Panc1 (cell line): Measurements from ENCODE around the gene WLS. TPM values are rescaled to one million over a fixed set of nuclear protein-coding genes. Genes with fewer than 3 reads are reported as not detected.

ENCODE experiments used
- ATAC-seq: fragments of 200-7000 bp; cut with Tn5 transposase; 2 replicates; pipeline ENCODE4 v1.9.1; 2020; ENCODE audit warnings: mild to moderate bottlenecking, moderate library complexity
- BruUV-seq: library from RNA; stranded (reverse); fragments of 400-500 nt; replicated peaks from 2 replicates; lab custom pipeline; 2021; lab: Mats Ljungman, UMichigan
- CTCF ChIA-PET: fragments of 300-600 bp; sonication (Branson Sonifier 250); formaldehyde crosslinking; loops from one replicate; lab custom pipeline; 2022; ENCODE audit warnings: antibody characterized with exemption; lab: Charles Lee
- POLR2A ChIA-PET: fragments of 300-600 bp; sonication (Branson Sonifier 250); formaldehyde crosslinking; loops from one replicate; lab custom pipeline; 2022; ENCODE audit warnings: antibody characterized with exemption; lab: Charles Lee
- DNase-seq: peaks from one replicate; pipeline ENCODE4 v3.0.0-alpha.2; 2010; ENCODE audit warnings: low read depth, low spot score
- H3K27ac ChIP-seq: 2 replicates; pipeline ENCODE4 v1.5.1; 2011; ENCODE audit warnings: mild to moderate bottlenecking, low read length, inconsistent platforms
- H3K27me3 ChIP-seq: fragments of 200-500 bp; sonication (Bioruptor generic); 2 replicates; pipeline ENCODE4 v1.6.0; 2014; ENCODE audit warnings: low read length, inconsistent platforms; ENCODE audit not compliant: control insufficient read depth, insufficient read depth
- H3K36me3 ChIP-seq: fragments of 200-500 bp; sonication (Bioruptor generic); 2 replicates; pipeline ENCODE4 v1.5.1; 2014; ENCODE audit warnings: inconsistent platforms, mild to moderate bottlenecking, low read length, moderate library complexity; ENCODE audit not compliant: control insufficient read depth, insufficient read depth
- H3K4me1 ChIP-seq: 2 replicates; pipeline ENCODE4 v1.5.1; 2011; ENCODE audit warnings: inconsistent platforms, mild to moderate bottlenecking, low read length, moderate library complexity; ENCODE audit not compliant: control insufficient read depth, insufficient read depth
- H3K4me3 ChIP-seq, 2 experiments: 2 replicates each; pipeline ENCODE4 v1.5.1; 2011 to 2012; ENCODE audit warnings: low read depth in 2 of 2, low read length in 2 of 2, mild to moderate bottlenecking in 2 of 2, inconsistent platforms in 1 of 2, moderate library complexity in 1 of 2
- H3K9me3 ChIP-seq: fragments of 200-500 bp; sonication (Bioruptor generic); 2 replicates; pipeline ENCODE4 v1.5.1; 2014; ENCODE audit warnings: low read depth, mild to moderate bottlenecking, inconsistent platforms, low read length, moderate library complexity; ENCODE audit not compliant: control insufficient read depth, insufficient read depth
- POLR2AphosphoS5 ChIP-seq: IDR thresholded peaks from 2 replicates; pipeline ENCODE4 v1.6.1; 2012; ENCODE audit warnings: mild to moderate bottlenecking, low read depth, low read length, moderate library complexity
- SIN3A ChIP-seq: IDR thresholded peaks from 2 replicates; pipeline ENCODE4 v1.6.1; 2012; ENCODE audit warnings: low read depth, mild to moderate bottlenecking, low read length, moderate library complexity, borderline replicate concordance; ENCODE audit not compliant: insufficient read depth
- TCF7L2 ChIP-seq: IDR thresholded peaks from 2 replicates; pipeline ENCODE4 v1.6.1; 2011; ENCODE audit warnings: mild to moderate bottlenecking, low read depth, low read length, inconsistent platforms
- in situ Hi-C: cut with HindIII; loops from 2 replicates; pipeline ENCODE4 v1.10.0; 2016; ENCODE audit warnings: low sequenced_read_pairs, low pct_unique_long_range_greater_than_20kb
- intact Hi-C: fragments of 100-400 bp; cut with micrococcal nuclease; formaldehyde crosslinking; loops from one replicate; pipeline ENCODE4 v1.10.0; 2022; ENCODE audit not compliant: unreplicated experiment
- total RNA-seq: library from RNA; stranded (reverse); gene quantifications from one replicate; pipeline ENCODE4 v1.2.1, GENCODE V29; 2021; ENCODE audit not compliant: unreplicated experiment
- TF ChIP-seq, protein P1 (sequence below), 2 experiments: IDR thresholded peaks; 2 replicates each; pipeline ENCODE4 v1.6.1; 2011 to 2012; ENCODE audit warnings: low read depth in 2 of 2, control low read depth in 1 of 2, low read length in 1 of 2, mild to moderate bottlenecking in 1 of 2, moderate library complexity in 1 of 2; ENCODE audit not compliant: insufficient read depth in 1 of 2
- TF ChIP-seq, protein P2 (sequence below): fragments of 450-650 bp; IDR thresholded peaks from 2 replicates; pipeline ENCODE4 v1.5.1; 2017; ENCODE audit warnings: mild to moderate bottlenecking

Gene WLS
- total RNA-seq, 1 experiment from 2014 or later: 29.6 TPM

GRCh38 chr1:68221001-68221979 is 11.0 kb downstream of the WLS start:
- DNase-seq: no peak
- POLR2A ChIA-PET: no interaction called here

GRCh38 chr1:68220420-68220819 is 11.9 kb downstream of the WLS start:
- Histone ChIP-seq H3K9me3 (no peaks in the 10 kb centered on the region), H3K4me1 (no peaks in the 10 kb centered on the region), H3K36me3 (no peaks in the 10 kb centered on the region), H3K4me3 (no peak overlapping the region), H3K27me3 (no peaks in the 10 kb centered on the region), H3K27ac (no peak overlapping the region)
- intact Hi-C loops: no loop called here
- no TSS peak for BruUV-seq
- POLR2A ChIA-PET: no interaction called here
- CTCF ChIA-PET: no interaction called here
- DNase-seq (no peak), ATAC-seq (no peak)
- in situ Hi-C loops: no loop called here
- no peak for TF ChIP-seq SIN3A
- TF ChIP-seq POLR2AphosphoS5: no peak
- TF ChIP-seq, protein P1, sequence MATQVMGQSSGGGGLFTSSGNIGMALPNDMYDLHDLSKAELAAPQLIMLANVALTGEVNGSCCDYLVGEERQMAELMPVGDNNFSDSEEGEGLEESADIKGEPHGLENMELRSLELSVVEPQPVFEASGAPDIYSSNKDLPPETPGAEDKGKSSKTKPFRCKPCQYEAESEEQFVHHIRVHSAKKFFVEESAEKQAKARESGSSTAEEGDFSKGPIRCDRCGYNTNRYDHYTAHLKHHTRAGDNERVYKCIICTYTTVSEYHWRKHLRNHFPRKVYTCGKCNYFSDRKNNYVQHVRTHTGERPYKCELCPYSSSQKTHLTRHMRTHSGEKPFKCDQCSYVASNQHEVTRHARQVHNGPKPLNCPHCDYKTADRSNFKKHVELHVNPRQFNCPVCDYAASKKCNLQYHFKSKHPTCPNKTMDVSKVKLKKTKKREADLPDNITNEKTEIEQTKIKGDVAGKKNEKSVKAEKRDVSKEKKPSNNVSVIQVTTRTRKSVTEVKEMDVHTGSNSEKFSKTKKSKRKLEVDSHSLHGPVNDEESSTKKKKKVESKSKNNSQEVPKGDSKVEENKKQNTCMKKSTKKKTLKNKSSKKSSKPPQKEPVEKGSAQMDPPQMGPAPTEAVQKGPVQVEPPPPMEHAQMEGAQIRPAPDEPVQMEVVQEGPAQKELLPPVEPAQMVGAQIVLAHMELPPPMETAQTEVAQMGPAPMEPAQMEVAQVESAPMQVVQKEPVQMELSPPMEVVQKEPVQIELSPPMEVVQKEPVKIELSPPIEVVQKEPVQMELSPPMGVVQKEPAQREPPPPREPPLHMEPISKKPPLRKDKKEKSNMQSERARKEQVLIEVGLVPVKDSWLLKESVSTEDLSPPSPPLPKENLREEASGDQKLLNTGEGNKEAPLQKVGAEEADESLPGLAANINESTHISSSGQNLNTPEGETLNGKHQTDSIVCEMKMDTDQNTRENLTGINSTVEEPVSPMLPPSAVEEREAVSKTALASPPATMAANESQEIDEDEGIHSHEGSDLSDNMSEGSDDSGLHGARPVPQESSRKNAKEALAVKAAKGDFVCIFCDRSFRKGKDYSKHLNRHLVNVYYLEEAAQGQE (IDR thresholded peaks at IDR 0.05; ENCODE audit: insufficient read depth in 1 of 2, low read depth in 2 of 2, low read length in 1 of 2): no peak
- TF ChIP-seq, protein P2, sequence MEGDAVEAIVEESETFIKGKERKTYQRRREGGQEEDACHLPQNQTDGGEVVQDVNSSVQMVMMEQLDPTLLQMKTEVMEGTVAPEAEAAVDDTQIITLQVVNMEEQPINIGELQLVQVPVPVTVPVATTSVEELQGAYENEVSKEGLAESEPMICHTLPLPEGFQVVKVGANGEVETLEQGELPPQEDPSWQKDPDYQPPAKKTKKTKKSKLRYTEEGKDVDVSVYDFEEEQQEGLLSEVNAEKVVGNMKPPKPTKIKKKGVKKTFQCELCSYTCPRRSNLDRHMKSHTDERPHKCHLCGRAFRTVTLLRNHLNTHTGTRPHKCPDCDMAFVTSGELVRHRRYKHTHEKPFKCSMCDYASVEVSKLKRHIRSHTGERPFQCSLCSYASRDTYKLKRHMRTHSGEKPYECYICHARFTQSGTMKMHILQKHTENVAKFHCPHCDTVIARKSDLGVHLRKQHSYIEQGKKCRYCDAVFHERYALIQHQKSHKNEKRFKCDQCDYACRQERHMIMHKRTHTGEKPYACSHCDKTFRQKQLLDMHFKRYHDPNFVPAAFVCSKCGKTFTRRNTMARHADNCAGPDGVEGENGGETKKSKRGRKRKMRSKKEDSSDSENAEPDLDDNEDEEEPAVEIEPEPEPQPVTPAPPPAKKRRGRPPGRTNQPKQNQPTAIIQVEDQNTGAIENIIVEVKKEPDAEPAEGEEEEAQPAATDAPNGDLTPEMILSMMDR: no peak
- no peak for TF ChIP-seq TCF7L2

More at GRCh38 chr1:68221001-68221979, 11.0 kb downstream of the WLS start:
- H3K4me3 ChIP-seq: no peak overlapping the region
- intact Hi-C loops (no loop called here), in situ Hi-C loops (no loop called here)
- no peak overlapping the region for H3K27ac ChIP-seq
- CTCF ChIA-PET: interaction anchor here (0.6 kb wide), 1 partner anchor 58 kb away, joined by 5 read pairs; no protein-coding TSS in a partner anchor
- BruUV-seq: no TSS peak
- H3K27me3 ChIP-seq: no peaks in the 10 kb centered on the region
- ATAC-seq: no peak
- TF ChIP-seq SIN3A (no peak), POLR2AphosphoS5 (no peak)
- no peaks in the 10 kb centered on the region for H3K4me1 ChIP-seq
- no peaks in the 10 kb centered on the region for H3K36me3 ChIP-seq
- H3K9me3 ChIP-seq: no peaks in the 10 kb centered on the region

DNA sequence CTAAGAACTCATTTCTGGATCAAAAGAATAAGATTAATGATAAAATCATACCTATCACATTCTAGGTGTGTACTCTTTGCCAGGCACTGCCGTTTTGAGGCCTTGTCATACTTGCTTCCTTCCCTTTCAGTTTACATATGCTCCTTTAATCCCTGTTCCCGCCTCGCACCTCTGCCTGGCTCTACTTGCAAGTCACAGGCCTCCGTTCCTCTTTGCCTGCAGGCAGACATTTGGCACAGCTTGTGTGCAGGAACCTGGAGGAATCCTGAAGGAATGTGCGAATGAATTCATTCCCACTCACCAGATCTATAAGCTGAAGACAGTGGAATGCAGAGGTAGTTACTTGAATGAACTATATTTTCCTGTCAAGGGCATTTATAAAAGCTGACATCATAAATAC is 13.8 kb downstream of the WLS start:
- intact Hi-C loops: no loop called here
- in situ Hi-C loops: no loop called here
- TF ChIP-seq, protein P1 (IDR thresholded peaks at IDR 0.05; ENCODE audit: insufficient read depth in 1 of 2, low read depth in 2 of 2, low read length in 1 of 2): no peak
- TF ChIP-seq POLR2AphosphoS5 (no peak), TCF7L2 (no peak), SIN3A (no peak)
- TF ChIP-seq, protein P2: no peak
- Histone ChIP-seq H3K27me3 (no peaks in the 10 kb centered on the region), H3K36me3 (no peaks in the 10 kb centered on the region), H3K27ac (no peak overlapping the region), H3K9me3 (no peaks in the 10 kb centered on the region), H3K4me3 (no peak overlapping the region), H3K4me1 (no peaks in the 10 kb centered on the region)
- no TSS peak for BruUV-seq
- ChIA-PET POLR2A (no interaction called here), CTCF (no interaction called here)
- ATAC-seq (no peak), DNase-seq (no peak)
